Activated CD4-positive, alpha-beta T cell treated with anti-CD3 and anti-CD28 coated beads, Interleukin-2, amount 10 ng/mL, durations not matched to agents 7 days and 5 days (primary cell): Measurements from ENCODE around the gene TRIM73. TPM values are rescaled to one million over a fixed set of nuclear protein-coding genes. Genes with fewer than 3 reads are reported as not detected.
"Not testable (repeated sequence)": the region's sequence is repeated elsewhere in the genome, so short reads cannot be mapped to it uniquely, and the experiment has no call there.

Experiments
- CTCF ChIA-PET: fragments of 350-600 bp; sonication (Branson Sonifier 250); formaldehyde crosslinking; loops from one replicate; lab custom pipeline; 2021; ENCODE audit warnings: antibody characterized with exemption; lab: Charles Lee
- POLR2A ChIA-PET: fragments of 350-600 bp; sonication (Branson Sonifier 250); formaldehyde crosslinking; loops from one replicate; lab custom pipeline; 2021; ENCODE audit warnings: antibody characterized with exemption; lab: Charles Lee
- DNase-seq: peaks from one replicate; pipeline ENCODE4 v3.0.0-alpha.2; 2020
- H3K27ac Mint-ChIP-seq: one replicate; pipeline ENCODE4 v1.8.0; 2021; ENCODE audit warnings: mild to moderate bottlenecking, moderate library complexity, mixed read lengths
- H3K27me3 Mint-ChIP-seq: one replicate; pipeline ENCODE4 v1.8.0; 2021; ENCODE audit warnings: mixed read lengths
- H3K36me3 Mint-ChIP-seq: one replicate; pipeline ENCODE4 v1.8.0; 2021; ENCODE audit warnings: low read depth, mixed read lengths
- H3K4me1 Mint-ChIP-seq: one replicate; pipeline ENCODE4 v1.8.0; 2021; ENCODE audit warnings: mixed read lengths
- H3K4me3 Mint-ChIP-seq: one replicate; pipeline ENCODE4 v1.8.0; 2021; ENCODE audit warnings: mild to moderate bottlenecking, moderate library complexity, mixed read lengths
- H3K9me3 Mint-ChIP-seq: one replicate; pipeline ENCODE4 v1.8.0; 2021; ENCODE audit warnings: mixed read lengths
- total RNA-seq, 2 experiments: library from RNA; stranded (reverse); gene quantifications; one replicate each; pipeline ENCODE4 v1.2.3, GENCODE V29; 2021

The TRIM73 gene
- total RNA-seq, 2 experiments from 2014 or later = 12.4 to 13.1 TPM

DNA sequence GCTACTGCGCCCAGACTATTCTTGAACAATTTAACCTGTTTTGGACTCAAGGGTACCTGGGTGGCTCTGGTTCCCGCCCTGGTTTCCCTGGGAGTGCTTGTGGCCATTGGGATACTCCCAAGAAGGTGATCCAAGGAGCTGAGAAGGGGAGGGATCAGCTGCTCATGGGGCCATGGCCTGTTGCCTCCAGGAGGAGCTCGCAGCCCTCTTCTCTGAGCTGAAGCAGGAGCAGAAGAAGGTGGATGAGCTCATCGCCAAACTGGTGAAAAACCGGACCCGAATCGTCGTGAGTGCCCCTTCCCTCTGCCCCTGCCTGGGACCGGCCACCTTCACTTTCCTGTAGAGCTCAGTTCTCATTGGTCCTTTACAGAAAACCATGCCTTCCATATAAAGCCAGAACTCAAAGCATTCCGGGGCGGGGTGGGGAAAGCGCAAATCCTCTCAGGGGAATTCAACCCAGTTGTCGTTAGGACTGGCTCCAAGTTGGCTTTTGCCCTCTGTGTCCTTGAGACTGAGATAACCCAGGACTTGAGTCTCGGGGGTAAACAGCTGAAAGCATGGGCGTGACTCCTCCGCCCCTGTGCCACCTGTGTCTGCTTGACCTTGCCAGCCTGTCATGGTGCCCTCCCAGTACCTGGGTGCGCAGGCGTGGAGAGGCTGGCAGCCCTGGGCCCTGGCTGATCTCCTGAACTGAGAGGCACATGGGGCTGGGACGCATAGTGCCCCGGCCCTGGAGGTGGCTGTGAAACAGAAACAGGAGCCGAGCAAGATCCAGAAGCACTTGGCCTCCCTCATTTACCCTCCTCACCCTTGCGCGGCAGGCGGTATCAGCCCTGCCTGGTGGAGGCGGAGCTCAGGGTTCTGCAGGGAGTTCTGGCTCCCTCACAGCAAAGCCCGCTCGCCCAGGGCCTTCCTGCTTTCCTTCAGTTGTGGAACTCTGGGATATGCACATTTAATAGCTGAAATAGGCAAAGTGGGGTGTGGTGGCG, 8.3 kb downstream of the TRIM73 start:
- H3K4me1 Mint-ChIP-seq, H3K9me3 Mint-ChIP-seq, H3K4me3 Mint-ChIP-seq, CTCF ChIA-PET, H3K27me3 Mint-ChIP-seq, H3K27ac Mint-ChIP-seq, H3K36me3 Mint-ChIP-seq, DNase-seq, POLR2A ChIA-PET: not testable (repeated sequence)

DNA sequence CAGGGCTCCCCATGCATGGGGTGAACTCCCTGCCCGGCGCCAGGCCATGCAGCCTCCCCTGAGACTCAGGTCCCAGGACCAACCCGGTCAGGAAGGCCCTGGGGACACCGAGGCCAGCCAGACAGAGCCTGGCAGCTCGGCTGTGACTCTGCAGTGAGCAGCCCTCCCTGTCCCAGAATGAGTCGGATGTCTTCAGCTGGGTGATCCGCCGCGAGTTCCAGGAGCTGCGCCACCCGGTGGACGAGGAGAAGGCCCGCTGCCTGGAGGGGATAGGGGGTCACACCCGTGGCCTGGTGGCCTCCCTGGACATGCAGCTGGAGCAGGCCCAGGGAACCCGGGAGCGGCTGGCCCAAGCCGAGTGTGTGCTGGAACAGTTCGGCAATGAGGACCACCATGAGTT, 9.2 kb downstream of the TRIM73 start:
- H3K4me3 Mint-ChIP-seq, CTCF ChIA-PET, H3K4me1 Mint-ChIP-seq, DNase-seq, H3K9me3 Mint-ChIP-seq, H3K27ac Mint-ChIP-seq, H3K36me3 Mint-ChIP-seq, POLR2A ChIA-PET, H3K27me3 Mint-ChIP-seq: not testable (repeated sequence)

DNA sequence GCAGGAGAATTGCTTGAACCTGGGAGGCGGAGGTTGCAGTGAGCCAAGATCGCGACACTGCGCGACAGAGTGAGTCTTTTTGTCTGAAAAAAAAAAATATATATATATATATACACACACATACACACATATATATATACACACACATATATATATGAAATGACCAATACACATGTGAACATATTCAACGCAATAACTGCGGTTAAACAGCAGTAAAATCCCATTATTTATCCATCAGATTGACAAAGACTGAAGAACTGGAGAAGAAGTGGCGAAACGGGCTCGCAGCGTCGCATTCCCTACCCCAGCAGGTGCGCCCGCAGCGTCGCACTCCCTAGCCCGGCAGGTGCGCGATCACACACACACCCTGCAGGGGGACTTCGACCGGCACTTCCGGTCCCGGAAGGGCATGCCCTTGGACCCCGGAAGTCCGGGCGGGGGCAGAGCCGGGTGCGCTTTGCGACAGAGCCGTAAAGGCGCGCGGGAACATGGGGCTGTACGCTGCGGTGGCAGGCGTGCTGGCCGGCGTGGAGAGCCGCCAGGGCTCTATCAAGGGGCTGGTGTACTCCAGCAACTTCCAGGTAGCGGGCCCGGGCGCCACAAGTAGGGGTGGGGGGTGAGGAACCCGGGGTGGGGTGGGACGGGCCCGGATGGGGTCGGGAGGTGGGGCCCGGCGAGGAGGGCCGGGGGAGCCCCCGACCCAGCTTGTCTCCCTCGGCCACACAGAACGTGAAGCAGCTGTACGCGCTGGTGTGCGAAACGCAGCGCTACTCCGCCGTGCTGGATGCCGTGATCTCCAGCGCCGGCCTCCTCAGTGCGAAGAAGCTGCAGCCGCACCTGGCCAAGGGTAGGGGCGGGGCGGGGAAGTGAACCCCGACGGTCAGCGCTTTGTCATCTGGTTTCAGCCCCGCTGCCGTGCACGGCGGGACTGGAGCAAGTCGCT, 14.7 kb downstream of the TRIM73 start:
- POLR2A ChIA-PET, H3K4me1 Mint-ChIP-seq, H3K36me3 Mint-ChIP-seq, DNase-seq, CTCF ChIA-PET, H3K9me3 Mint-ChIP-seq, H3K27me3 Mint-ChIP-seq, H3K27ac Mint-ChIP-seq: not testable (repeated sequence)
- peak overlapping the region; percentile 50 for H3K4me3 Mint-ChIP-seq

DNA sequence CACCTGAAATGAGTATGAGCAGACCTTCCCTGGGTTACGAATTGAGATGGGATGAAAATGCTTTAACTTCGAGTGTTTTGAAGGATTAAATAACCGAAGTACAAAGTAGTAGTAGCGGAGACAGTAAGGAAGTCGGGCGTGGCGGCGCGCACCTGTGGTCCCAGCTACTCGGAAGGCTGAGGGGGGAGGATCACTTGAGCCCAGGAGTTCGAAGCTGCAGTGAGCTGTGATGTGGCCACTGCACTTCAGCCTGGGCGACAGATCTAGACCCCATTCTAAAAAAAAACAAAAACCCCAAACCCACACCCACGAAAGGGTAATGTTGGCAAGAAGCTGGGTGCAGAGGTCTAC, 15.4 kb downstream of the TRIM73 start:
- H3K27ac Mint-ChIP-seq, CTCF ChIA-PET, H3K4me1 Mint-ChIP-seq, DNase-seq, H3K27me3 Mint-ChIP-seq, H3K36me3 Mint-ChIP-seq, H3K9me3 Mint-ChIP-seq, H3K4me3 Mint-ChIP-seq, POLR2A ChIA-PET: not testable (repeated sequence)

DNA sequence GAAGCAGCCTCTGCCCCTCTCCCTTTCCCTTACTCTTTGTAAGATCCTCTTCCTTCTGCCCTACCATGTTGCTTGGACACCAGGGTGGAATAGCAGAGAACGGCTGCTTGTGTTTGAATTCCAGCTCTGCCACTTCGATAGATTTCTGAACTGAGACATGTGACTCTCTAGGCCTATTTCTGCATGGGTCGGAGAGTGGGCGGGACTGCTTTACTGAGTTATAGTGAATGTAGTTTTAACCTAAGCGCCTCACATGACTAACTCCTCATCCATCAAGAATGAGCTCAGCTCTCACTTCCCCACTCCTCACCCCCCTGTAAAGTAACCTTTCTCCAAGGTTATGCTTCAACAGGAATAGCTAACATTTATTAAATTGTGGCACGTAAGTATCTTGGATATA, 18.8 kb downstream of the TRIM73 start:
- POLR2A ChIA-PET, H3K36me3 Mint-ChIP-seq, H3K27ac Mint-ChIP-seq, H3K27me3 Mint-ChIP-seq, H3K4me3 Mint-ChIP-seq, H3K4me1 Mint-ChIP-seq, H3K9me3 Mint-ChIP-seq, CTCF ChIA-PET, DNase-seq: not testable (repeated sequence)

DNA sequence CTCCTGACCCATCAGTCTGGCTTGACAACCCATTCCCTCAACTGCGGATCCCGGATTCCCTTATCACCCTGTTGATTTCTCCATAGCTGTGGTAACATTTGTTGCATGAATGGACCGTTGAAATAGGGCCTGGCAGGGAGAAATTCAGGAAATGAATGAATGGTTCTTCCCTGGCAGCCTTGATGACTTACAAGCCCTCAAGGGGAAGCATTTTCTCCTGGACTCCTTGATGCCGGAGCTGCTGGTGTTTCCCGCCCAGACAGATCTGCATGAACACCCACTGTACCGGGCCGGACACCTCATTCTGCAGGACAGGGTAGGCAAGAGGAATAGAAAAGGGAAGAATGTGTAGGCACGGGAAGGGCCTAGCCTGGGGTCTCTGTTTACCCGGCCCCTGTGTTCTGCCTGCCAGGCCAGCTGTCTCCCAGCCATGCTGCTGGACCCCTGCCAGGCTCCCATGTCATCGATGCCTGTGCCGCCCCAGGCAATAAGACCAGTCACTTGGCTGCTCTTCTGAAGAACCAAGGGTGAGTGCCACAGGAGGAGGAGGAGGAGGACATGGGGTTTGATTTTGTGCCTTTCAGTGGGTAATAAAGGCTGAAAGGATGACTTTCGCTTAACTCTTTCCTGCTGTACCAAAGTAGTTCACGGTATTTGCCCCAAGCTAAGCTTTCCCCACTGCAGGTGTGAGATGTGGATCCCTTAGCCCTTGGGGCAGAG, 19.4 kb downstream of the TRIM73 start:
- H3K9me3 Mint-ChIP-seq, DNase-seq, H3K27me3 Mint-ChIP-seq, H3K4me3 Mint-ChIP-seq, H3K27ac Mint-ChIP-seq, H3K36me3 Mint-ChIP-seq, POLR2A ChIA-PET, H3K4me1 Mint-ChIP-seq, CTCF ChIA-PET: not testable (repeated sequence)

DNA sequence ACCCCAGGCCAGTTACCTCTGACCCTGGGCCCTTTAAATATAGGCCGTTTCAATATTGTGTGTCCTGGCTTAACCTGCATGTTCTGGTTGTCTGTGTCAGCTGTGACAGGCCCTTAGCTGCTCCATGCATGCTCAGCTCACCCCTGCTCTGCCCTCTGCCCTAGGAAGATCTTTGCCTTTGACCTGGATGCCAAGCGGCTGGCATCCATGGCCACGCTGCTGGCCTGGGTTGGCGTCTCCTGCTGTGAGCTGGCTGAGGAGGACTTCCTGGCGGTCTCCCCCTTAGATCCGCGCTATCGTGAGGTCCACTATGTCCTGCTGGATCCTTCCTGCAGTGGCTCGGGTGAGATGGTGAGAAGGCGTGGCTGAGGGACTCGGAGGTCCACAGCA, 20.0 kb downstream of the TRIM73 start:
- POLR2A ChIA-PET, H3K4me1 Mint-ChIP-seq, DNase-seq, H3K36me3 Mint-ChIP-seq, H3K9me3 Mint-ChIP-seq, H3K27ac Mint-ChIP-seq, H3K4me3 Mint-ChIP-seq, CTCF ChIA-PET, H3K27me3 Mint-ChIP-seq: not testable (repeated sequence)

DNA sequence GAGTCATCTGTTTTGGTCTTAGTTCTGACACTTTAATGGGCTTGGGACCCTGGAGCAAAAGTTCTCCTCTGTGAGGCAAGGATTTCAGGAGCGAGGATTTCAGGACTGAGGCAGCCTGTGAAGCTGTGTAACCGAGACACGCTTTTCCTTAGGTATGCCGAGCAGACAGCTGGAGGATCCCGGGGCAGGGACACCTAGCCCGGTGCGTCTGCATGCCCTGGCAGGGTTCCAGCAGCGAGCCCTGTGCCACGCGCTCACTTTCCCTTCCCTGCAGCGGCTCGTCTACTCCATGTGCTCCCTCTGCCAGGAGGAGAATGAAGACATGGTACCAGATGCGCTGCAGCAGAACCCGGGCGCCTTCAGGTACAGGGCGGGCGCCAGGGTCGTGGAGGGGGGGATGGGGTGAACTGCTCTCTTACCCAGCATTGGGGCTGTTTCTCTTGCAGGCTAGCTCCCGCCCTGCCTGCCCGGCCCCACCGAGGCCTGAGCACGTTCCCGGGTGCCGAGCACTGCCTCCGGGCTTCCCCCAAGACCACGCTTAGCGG, 20.5 kb downstream of the TRIM73 start:
- DNase-seq, H3K36me3 Mint-ChIP-seq, H3K4me1 Mint-ChIP-seq, H3K9me3 Mint-ChIP-seq, H3K27ac Mint-ChIP-seq, POLR2A ChIA-PET, H3K27me3 Mint-ChIP-seq, H3K4me3 Mint-ChIP-seq, CTCF ChIA-PET: not testable (repeated sequence)

DNA sequence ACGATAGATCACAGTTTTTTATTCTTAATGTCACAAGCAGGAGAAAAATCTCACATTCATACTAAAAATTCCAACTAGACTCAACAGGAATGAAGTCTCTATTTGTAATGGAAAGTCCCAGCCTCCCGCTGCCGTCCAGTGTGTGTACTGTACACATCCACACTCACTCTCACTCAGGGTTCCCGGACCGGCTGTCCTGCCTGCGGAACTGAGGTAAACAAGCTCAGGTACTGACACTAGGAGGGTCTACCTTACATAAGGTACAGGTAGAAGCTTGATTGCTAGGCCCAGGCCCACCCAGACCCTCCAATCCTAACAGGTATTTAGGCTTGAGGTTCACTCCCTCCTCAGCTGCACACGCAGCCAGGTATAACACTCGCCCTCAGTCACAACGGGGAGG, 21.4 kb downstream of the TRIM73 start:
- H3K36me3 Mint-ChIP-seq = peaks cover 10% of the 10 kb centered on the region
- H3K27ac Mint-ChIP-seq, H3K4me3 Mint-ChIP-seq, H3K4me1 Mint-ChIP-seq, POLR2A ChIA-PET, DNase-seq, H3K27me3 Mint-ChIP-seq, H3K9me3 Mint-ChIP-seq, CTCF ChIA-PET: not testable (repeated sequence)

DNA sequence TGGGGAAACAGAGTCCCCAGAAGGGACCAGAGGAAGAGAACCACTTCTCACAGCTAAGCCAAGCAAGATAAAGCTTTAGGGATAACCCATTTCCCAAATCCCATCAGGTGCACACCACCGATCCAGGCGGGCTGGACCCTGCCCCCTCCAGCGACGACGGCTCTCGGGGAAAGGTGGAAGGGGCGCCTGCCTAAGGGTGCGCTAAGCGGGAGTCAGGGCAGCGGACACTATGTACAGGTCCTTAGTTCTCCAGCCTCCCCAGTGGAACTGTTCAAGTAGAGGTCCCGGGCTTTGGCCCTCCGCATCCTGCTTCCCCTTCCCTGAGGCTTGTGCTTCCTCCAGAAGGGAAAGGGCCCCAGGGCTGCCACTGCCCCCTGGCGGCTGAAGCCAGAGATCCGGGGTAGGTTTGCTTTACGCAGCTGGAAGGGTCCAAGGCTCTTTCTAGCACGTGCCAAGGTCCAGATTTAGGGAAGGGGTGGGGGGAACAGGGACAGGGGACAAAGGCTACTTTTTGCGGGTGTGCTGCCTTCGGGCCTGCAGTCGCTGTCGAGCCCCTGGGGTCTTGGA, 22.9 kb downstream of the TRIM73 start:
- not testable (repeated sequence) for H3K4me1 Mint-ChIP-seq

DNA sequence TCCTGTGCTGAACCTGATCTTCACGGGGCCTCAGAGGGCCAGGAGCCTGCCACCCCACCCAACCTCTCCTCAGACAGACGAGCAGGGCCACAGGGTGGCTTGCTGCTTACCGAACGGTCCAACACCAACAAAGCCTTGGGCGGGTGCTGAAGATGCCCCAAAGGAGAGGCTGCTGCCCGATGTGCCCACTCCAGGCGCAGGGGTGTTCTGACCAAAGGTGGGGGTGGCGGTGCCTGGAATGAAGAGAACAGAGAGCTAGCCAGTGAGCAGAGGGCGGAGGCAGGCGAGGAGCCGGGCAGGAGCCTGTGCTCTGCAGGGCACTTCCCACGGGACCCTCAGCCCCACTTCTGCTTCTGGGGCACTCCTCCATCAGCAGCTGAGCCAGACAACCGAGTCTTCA, 23.8 kb downstream of the TRIM73 start:
- H3K4me3 Mint-ChIP-seq, H3K27ac Mint-ChIP-seq, CTCF ChIA-PET, POLR2A ChIA-PET, H3K4me1 Mint-ChIP-seq, H3K9me3 Mint-ChIP-seq, H3K27me3 Mint-ChIP-seq, DNase-seq: not testable (repeated sequence)
- H3K36me3 Mint-ChIP-seq = peaks cover 11% of the 10 kb centered on the region

More for the DNA sequence above, 22.9 kb downstream of the TRIM73 start:
- H3K27ac Mint-ChIP-seq, POLR2A ChIA-PET, H3K9me3 Mint-ChIP-seq, DNase-seq, H3K27me3 Mint-ChIP-seq, H3K4me3 Mint-ChIP-seq, CTCF ChIA-PET: not testable (repeated sequence)
- peaks cover 10% of the 10 kb centered on the region for H3K36me3 Mint-ChIP-seq

DNA sequence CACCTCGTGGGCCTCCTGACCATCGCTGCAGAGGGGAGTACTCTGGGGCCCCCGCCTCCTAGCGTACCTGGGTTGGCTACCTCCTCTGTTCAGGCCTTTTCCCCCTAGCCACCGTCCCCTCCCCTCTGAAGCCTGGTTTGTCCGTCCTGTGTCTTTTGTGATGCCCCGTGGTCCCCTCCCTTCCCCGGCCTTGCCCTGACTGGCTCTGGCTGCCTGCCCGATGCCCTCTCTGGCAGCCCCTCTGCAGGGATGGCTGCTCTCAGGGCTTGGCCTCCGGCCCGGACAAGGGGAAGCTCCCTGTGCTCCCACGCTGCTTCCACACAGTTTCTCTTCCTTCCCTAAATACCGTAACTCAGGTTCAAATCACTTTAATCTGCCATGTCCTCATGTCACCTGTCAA, 24.3 kb downstream of the TRIM73 start:
- H3K27ac Mint-ChIP-seq = not testable (repeated sequence)

More for the DNA sequence above, 24.3 kb downstream of the TRIM73 start:
- CTCF ChIA-PET, H3K9me3 Mint-ChIP-seq, H3K4me1 Mint-ChIP-seq, H3K27me3 Mint-ChIP-seq, DNase-seq, POLR2A ChIA-PET, H3K4me3 Mint-ChIP-seq: not testable (repeated sequence)
- H3K36me3 Mint-ChIP-seq = peaks cover 16% of the 10 kb centered on the region
